Kasumi-1 (cell line): ENCODE data around the gene KDM1A.

ENCODE experiments used
- DNase-seq, 2 experiments: peaks; one replicate each; lab custom pipeline; 2025; lab: John Stamatoyannopoulos, UW

Gene KDM1A

GRCh38 chr1:23013657-23014056 is 5.6 kb upstream of the KDM1A start:
- no peak for DNase-seq

GRCh38 chr1:23018661-23019093 is 591 bp upstream of the KDM1A start:
- DNase-seq: peak in 1 of 2 experiments; percentile 65

GRCh38 chr1:23019863-23020625 is 776 bp downstream of the KDM1A start:
- peak; percentile 38 to 48 for DNase-seq

GRCh38 chr1:23020706-23021405 is 1.6 kb downstream of the KDM1A start:
- DNase-seq: peak; percentile 21 to 24

GRCh38 chr1:23021834-23022233 is 2.6 kb downstream of the KDM1A start:
- no peak for DNase-seq

GRCh38 chr1:23023174-23023845 is 4.0 kb downstream of the KDM1A start:
- DNase-seq: no peak

GRCh38 chr1:23026568-23026967 is 7.3 kb downstream of the KDM1A start:
- DNase-seq: no peak

GRCh38 chr1:23027352-23027907 is 8.2 kb downstream of the KDM1A start:
- no peak for DNase-seq

GRCh38 chr1:23029337-23029736 is 10.1 kb downstream of the KDM1A start:
- peak; percentile 67 to 87 for DNase-seq

- no peak for DNase-seq
These were observed 16.7 kb downstream of the KDM1A start for GRCh38 chr1:23035823-23036452.

GRCh38 chr1:23037081-23037740 is 17.9 kb downstream of the KDM1A start:
- DNase-seq: no peak

- no peak for DNase-seq
These were observed 20.1 kb downstream of the KDM1A start for GRCh38 chr1:23039308-23039826.

GRCh38 chr1:23040509-23040908 is 21.2 kb downstream of the KDM1A start:
- DNase-seq: no peak

GRCh38 chr1:23044035-23044434 is 24.8 kb downstream of the KDM1A start:
- DNase-seq: no peak

- no peak for DNase-seq
These were observed 30.9 kb downstream of the KDM1A start for GRCh38 chr1:23050201-23050600.

- no peak for DNase-seq
These were observed 32.1 kb downstream of the KDM1A start for GRCh38 chr1:23051290-23051909.

- no peak for DNase-seq
These were observed 38.0 kb downstream of the KDM1A start for GRCh38 chr1:23057301-23057700.

GRCh38 chr1:23062271-23062670 is 43.0 kb downstream of the KDM1A start:
- no peak for DNase-seq

GRCh38 chr1:23065385-23065784 is 46.1 kb downstream of the KDM1A start:
- no peak for DNase-seq

GRCh38 chr1:23066075-23066474 is 46.8 kb downstream of the KDM1A start:
- no peak for DNase-seq

- no peak for DNase-seq
These were observed 49.9 kb downstream of the KDM1A start for GRCh38 chr1:23069149-23069548.
